Heart left ventricle (tissue), 13 donors: ENCODE results near the gene NUDT16L1.

Experiments used
- CTCF ChIP-seq, 12 donors: fragments of 200-600 bp; sonication (generic) in 4 of 12; IDR thresholded peaks; one replicate each; pipeline versions ENCODE4 v1.5.0 to v1.8.0; 2018 to 2022; ENCODE audit warnings: antibody characterized with exemption in 12 of 12, mild to moderate bottlenecking in 5 of 12
- POLR2A ChIP-seq, 2 donors: fragments of 450-650 bp; IDR thresholded peaks; one replicate each; pipeline ENCODE4 v1.6.1; 2017; ENCODE audit warnings: antibody characterized with exemption in 2 of 2, mild to moderate bottlenecking in 2 of 2, moderate library complexity in 2 of 2
- donor health status: ischemic (EF 13 %, LVEDD 7.1; RV severe dilation, severe dysfunction).
- donor health status: DM: no; HTN: yes; CAD: no.
- donor health status: DM: no; HTN: no; CAD: no.
- donor health status: ischemic (EF 25% LVEDD 6.9; RV normal size, moderate dysfunction).
- donor health status: ischemic (EF 25% LVEDD 5.7; RV mildly dilated, moderate dysfunction).
- donor health status: ischemic (EF 35%, LVEDD 5.7; RV mildly dilated, moderate dysfunction).
- donor health status: nonischemic (EF 11% LVEDD 7.7; RV severe dilation, severe dysfunction).
- donor health status: DM: yes; HTN: yes; CAD: no.
- donor health status: PGD.
- donor health status: ischemic (EF 29% LVEDD 5.4; RV normal size, mild dysfunction).
- donor health status: nonischemic (EF 23%, LVEDD 6.1; RV moderate dilation, normal function).

GRCh38 chr16:4647644-4647980 is 45.8 kb upstream of the NUDT16L1 start:
- TF ChIP-seq CTCF (IDR thresholded peaks at IDR 0.05) = no peak
- no peak for TF ChIP-seq POLR2A (IDR thresholded peaks at IDR 0.05)
